GM19099 (cell line): Measurements from ENCODE around the gene ABL2.

Experiments used
- POLR2A ChIP-seq: IDR thresholded peaks from 3 replicates; pipeline ENCODE4 v1.6.1; 2011; ENCODE audit warnings: low read depth; ENCODE audit not compliant: insufficient read length; ENCODE audit errors: extremely low read depth

The ABL2 gene

DNA sequence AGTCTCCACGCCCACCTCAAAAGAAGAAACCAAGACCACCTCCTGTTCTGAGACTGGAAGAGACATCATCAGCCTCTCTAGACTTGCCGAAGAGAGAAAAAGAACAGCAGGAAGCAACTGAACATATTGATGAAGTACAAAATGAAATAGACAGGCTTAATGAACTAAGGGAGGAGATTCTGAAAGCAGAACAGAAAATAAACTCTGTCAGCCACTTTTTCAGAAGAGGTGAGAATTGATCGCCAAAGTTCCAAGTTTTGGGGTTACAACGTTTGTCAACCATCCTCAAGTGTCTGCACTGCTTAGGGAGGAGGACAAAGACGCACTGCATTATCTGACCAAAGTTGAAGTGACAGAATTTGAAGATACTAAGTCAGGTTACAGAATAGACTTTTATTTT lies 45.6 kb downstream of the ABL2 start:
- no peak for TF ChIP-seq POLR2A

GRCh38 chr1:179178950-179179349 lies 50.5 kb downstream of the ABL2 start:
- TF ChIP-seq POLR2A = no peak

DNA sequence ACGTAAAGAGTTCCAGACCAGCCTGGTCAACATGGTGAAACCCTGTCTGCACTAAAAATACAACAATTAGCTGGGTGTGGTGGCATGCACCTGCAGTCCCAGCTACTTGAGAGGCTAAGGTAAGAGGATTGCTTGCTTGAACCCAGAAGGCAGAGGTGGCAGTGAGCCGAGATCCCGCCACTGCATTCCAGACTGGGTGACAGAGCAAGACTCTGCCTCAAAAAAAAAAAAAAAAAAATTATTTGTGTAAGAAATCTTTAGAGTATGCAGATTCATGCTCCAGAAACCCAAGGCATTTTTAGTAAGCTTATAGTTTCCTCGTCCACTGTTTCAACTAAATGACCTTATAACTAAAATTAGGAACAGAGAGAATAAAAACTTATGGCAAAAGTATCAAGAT lies 51.3 kb downstream of the ABL2 start:
- no peak for TF ChIP-seq POLR2A

- no peak for TF ChIP-seq POLR2A
Observed at GRCh38 chr1:179177615-179178014, 51.9 kb downstream of the ABL2 start.

DNA sequence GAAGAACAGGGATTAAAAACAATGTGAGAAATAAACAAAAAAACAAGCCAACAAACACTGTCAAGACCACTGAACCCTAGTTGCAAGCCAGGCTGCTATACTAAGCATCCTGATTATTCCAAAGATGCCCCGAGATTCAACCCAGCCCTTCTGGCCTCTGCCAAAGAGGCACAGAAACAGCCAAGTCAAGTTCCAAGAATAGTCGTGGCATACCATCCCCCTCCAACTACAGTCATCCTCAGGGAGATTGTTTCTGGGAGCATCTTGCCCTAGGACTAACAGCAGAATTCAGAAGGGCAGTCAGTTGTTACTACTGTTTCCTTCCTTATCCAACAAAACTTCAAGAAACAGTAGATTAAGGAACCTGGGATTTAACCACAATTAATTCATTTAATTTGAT lies 52.3 kb downstream of the ABL2 start:
- TF ChIP-seq POLR2A = no peak

DNA sequence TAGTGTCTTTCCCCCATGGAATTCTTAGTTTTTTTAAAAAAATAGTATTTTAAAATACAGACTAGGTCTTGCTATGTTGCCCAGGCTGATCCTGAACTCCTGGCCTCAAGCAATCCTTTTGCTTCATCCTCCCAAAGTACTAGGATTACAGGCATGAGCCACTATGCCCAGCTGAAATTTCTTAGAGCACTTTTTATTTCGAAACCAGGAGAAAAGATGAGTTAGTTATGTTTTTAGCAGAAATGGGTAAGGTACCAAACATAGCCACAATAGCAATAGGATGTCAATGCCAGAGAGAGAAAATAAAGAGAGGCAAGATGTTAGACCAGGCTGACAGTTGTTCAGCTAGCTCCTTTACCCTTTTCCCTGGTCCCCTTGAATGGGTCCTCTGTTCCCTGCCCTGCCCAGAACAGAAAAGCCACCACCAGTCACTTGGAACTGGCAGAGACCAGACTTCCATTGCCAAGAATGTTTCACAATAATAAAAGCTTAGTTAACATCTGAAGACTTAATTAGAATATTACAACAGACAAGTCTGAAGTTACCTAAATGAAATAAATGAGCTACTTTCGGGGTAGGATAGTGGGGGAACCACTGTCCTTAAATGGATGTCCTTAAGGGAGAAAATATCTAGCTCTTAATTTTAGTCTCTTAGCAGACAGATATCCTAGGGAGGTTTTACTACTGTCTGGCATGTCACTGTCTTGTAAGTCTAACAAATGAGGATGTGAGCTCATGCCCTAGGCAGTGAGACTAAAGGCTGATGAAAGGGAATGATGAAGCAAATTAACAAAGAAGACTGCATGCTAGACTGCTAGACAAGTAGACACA lies 54.3 kb downstream of the ABL2 start:
- TF ChIP-seq POLR2A = no peak

GRCh38 chr1:179169616-179170467 lies 59.6 kb downstream of the ABL2 start:
- TF ChIP-seq POLR2A = no peak

- no peak for TF ChIP-seq POLR2A
Observed at GRCh38 chr1:179168536-179168935, 60.9 kb downstream of the ABL2 start.

- no peak for TF ChIP-seq POLR2A
Observed at GRCh38 chr1:179167955-179168354, 61.5 kb downstream of the ABL2 start.

DNA sequence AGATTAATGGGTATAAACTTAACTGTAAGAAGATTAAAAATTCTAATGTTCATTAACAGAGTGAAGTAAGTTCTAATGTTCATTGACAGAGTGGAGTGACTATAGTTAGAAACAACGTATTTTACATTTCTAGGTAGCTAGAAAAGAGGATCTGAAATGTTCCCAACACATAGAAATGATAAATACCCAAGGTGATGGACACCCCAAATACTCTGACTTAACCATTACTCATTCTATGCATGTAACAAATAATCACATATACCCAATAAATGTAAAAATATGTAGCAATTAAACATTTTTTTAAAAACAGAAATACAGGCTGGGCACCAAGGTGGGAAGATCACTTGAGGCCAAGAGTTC lies 62.1 kb downstream of the ABL2 start:
- TF ChIP-seq POLR2A = no peak

- no peak for TF ChIP-seq POLR2A
Observed at GRCh38 chr1:179166663-179167417, 62.6 kb downstream of the ABL2 start.

DNA sequence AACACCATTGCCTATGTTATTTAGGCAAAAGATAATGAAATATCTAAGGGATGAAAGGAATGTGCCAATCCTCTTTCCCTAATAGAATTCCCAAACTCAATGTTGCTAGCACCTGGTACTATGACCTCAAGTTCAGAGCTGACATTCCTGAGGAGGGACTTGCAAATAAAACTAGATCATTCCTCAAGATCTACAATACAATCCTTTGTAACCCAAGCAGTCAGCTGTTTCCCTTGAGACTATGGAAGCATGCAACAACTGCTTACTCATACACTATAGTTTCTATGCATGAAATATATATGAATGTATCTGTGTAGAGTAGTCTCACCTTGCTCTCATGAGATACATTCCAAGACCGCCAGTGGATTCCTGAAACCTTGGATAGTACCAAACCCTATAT lies 65.0 kb downstream of the ABL2 start:
- no peak for TF ChIP-seq POLR2A

GRCh38 chr1:179156708-179157107 lies 72.8 kb downstream of the ABL2 start:
- TF ChIP-seq POLR2A = no peak

- TF ChIP-seq POLR2A = no peak
Observed at GRCh38 chr1:179156026-179156425, 73.5 kb downstream of the ABL2 start.

GRCh38 chr1:179155615-179156014 lies 73.9 kb downstream of the ABL2 start:
- no peak for TF ChIP-seq POLR2A
